HepG2 (cell line): ENCODE measurements around the gene MLLT10. TPM values are rescaled to one million over a fixed set of nuclear protein-coding genes. Genes with fewer than 3 reads are reported as not detected.
A peak's percentile ranks its signal among the peaks of the same experiment; 100 is the strongest.

Experiments
- ASH2L ChIP-seq: fragments of 300-600, 200-600 bp; sonication (generic); IDR thresholded peaks from 2 replicates; pipeline ENCODE4 v1.7.0; 2017; ENCODE audit warnings: low read depth, mild to moderate bottlenecking, moderate library complexity, mixed read lengths, low read length; ENCODE audit not compliant: insufficient read length
- CEBPG ChIP-seq: IDR thresholded peaks from 2 replicates; pipeline ENCODE4 v1.6.1; 2016
- CHCHD3 ChIP-seq: sonication (generic); formaldehyde crosslinking; IDR thresholded peaks from 2 replicates; pipeline ENCODE4 v1.8.0; 2022; ENCODE audit warnings: mild to moderate bottlenecking, missing genetic modification reagents, moderate library complexity
- CHD2 ChIP-seq: IDR thresholded peaks from 2 replicates; pipeline ENCODE4 v1.6.1; 2011; ENCODE audit warnings: low read depth, low read length, improper control_type of control experiment
- CREB1 ChIP-seq, 2 experiments: fragments of 450-650 bp in 1 of 2; IDR thresholded peaks; 2 replicates each; pipeline ENCODE4 v1.6.1; 2016 to 2017; ENCODE audit warnings: control low read depth in 1 of 2, mild to moderate bottlenecking in 1 of 2, missing compliant biosample characterization in 1 of 2, missing genetic modification characterization in 1 of 2
- ELF3 ChIP-seq: IDR thresholded peaks from 2 replicates; pipeline ENCODE4 v1.6.1; 2016; ENCODE audit warnings: missing genetic modification reagents, missing compliant biosample characterization
- FOSL2 ChIP-seq: sonication (generic); formaldehyde crosslinking; IDR thresholded peaks from 2 replicates; pipeline ENCODE4 v1.4.0; 2020; ENCODE audit warnings: missing genetic modification reagents
- HDAC1 ChIP-seq: sonication (generic); formaldehyde crosslinking; IDR thresholded peaks from 2 replicates; pipeline ENCODE4 v1.5.1; 2020; ENCODE audit warnings: mild to moderate bottlenecking, missing genetic modification reagents
- MXD3 ChIP-seq: IDR thresholded peaks from 2 replicates; pipeline ENCODE4 v1.6.1; 2016; ENCODE audit warnings: mild to moderate bottlenecking, missing biosample characterization, missing genetic modification reagents
- NFIC ChIP-seq: IDR thresholded peaks from 2 replicates; pipeline ENCODE4 v1.6.1; 2012; ENCODE audit warnings: mild to moderate bottlenecking, low read length, inconsistent platforms
- NKX3-1 ChIP-seq: sonication (generic); formaldehyde crosslinking; IDR thresholded peaks from 2 replicates; pipeline ENCODE4 v1.5.0; 2020; ENCODE audit warnings: missing genetic modification reagents
- RARG ChIP-seq: sonication (generic); formaldehyde crosslinking; IDR thresholded peaks from 2 replicates; pipeline ENCODE4 v1.4.0; 2020; ENCODE audit warnings: low read depth, mild to moderate bottlenecking, missing genetic modification reagents
- SETDB1 ChIP-seq: sonication (generic); formaldehyde crosslinking; IDR thresholded peaks from 2 replicates; pipeline ENCODE4 v1.5.1; 2020; ENCODE audit warnings: missing genetic modification reagents, mild to moderate bottlenecking, borderline replicate concordance
- SIN3B ChIP-seq: fragments of 150-350 bp; IDR thresholded peaks from 2 replicates; pipeline ENCODE4 v1.6.1; 2014; ENCODE audit warnings: low read length
- ZBTB8A ChIP-seq: sonication (generic); formaldehyde crosslinking; IDR thresholded peaks from 2 replicates; pipeline ENCODE4 v1.4.0; 2020; ENCODE audit warnings: mild to moderate bottlenecking, low read depth, missing genetic modification reagents, borderline replicate concordance
- ZC3H13 ChIP-seq: sonication (generic); formaldehyde crosslinking; IDR thresholded peaks from 2 replicates; pipeline ENCODE4 v1.8.1; 2023; ENCODE audit warnings: mild to moderate bottlenecking, missing genetic modification reagents, moderate library complexity
- ZEB1 ChIP-seq: IDR thresholded peaks from 2 replicates; pipeline ENCODE4 v1.6.1; 2012; ENCODE audit warnings: mild to moderate bottlenecking, low read depth, inconsistent platforms; ENCODE audit not compliant: insufficient replicate concordance
- ZFAT ChIP-seq: sonication (generic); formaldehyde crosslinking; conservative IDR thresholded peaks from 2 replicates; pipeline ENCODE4 v1.8.1; 2023; ENCODE audit warnings: missing genetic modification reagents, inconsistent platforms
- ZFX ChIP-seq: sonication (generic); formaldehyde crosslinking; IDR thresholded peaks from 2 replicates; pipeline ENCODE4 v1.4.0; 2020; ENCODE audit warnings: mild to moderate bottlenecking, low read depth, missing genetic modification reagents, moderate library complexity
- ZKSCAN8 ChIP-seq: IDR thresholded peaks from 2 replicates; pipeline ENCODE4 v1.6.1; 2016; ENCODE audit warnings: borderline replicate concordance, missing genetic modification reagents, missing compliant biosample characterization
- ZMYM2 ChIP-seq: sonication (generic); formaldehyde crosslinking; IDR thresholded peaks from 2 replicates; pipeline ENCODE4 v1.8.0; 2022; ENCODE audit warnings: mild to moderate bottlenecking, missing genetic modification reagents
- ZNF225 ChIP-seq: sonication (generic); formaldehyde crosslinking; IDR thresholded peaks from 2 replicates; pipeline ENCODE4 v1.4.0; 2020; ENCODE audit warnings: mild to moderate bottlenecking, missing genetic modification reagents
- ZNF496 ChIP-seq: sonication (generic); formaldehyde crosslinking; IDR thresholded peaks from 2 replicates; pipeline ENCODE4 v1.8.1; 2023; ENCODE audit warnings: mild to moderate bottlenecking, moderate library complexity, missing genetic modification reagents; ENCODE audit not compliant: insufficient replicate concordance
- ZNF557 ChIP-seq: sonication (generic); formaldehyde crosslinking; IDR thresholded peaks from 2 replicates; pipeline ENCODE4 v1.4.0; 2020; ENCODE audit warnings: missing genetic modification reagents
- ZNF569 ChIP-seq: sonication (generic); formaldehyde crosslinking; IDR thresholded peaks from 2 replicates; pipeline ENCODE4 v1.5.0; 2020; ENCODE audit warnings: mild to moderate bottlenecking, missing genetic modification reagents, moderate library complexity, borderline replicate concordance
- ZNF660 ChIP-seq: sonication (generic); formaldehyde crosslinking; IDR thresholded peaks from 2 replicates; pipeline ENCODE4 v1.5.1; 2020; ENCODE audit warnings: mild to moderate bottlenecking, low read depth, missing genetic modification reagents, borderline replicate concordance
- ZNF724P ChIP-seq: sonication (generic); formaldehyde crosslinking; IDR thresholded peaks from 2 replicates; pipeline ENCODE4 v1.8.0; 2022; ENCODE audit warnings: missing genetic modification reagents, borderline replicate concordance
- polyA plus RNA-seq, 8 experiments: library from polyadenylated mRNA; depleted of rRNA in 3 of 8; stranded (reverse) in 7 of 8; unstranded in 1 of 8; fragments of >200 nt; fragmentation: Illumina TruSeq in 4 of 8; extraction: Trizol in 4 of 8; gene quantifications; 2 replicates each; pipeline versions ENCODE4 v1.2.1 to v1.2.3, GENCODE V29; 2011 to 2016; ENCODE audit warnings: low read depth in 4 of 8, missing spikeins in 1 of 8, mixed read lengths in 1 of 8; ENCODE audit not compliant: insufficient read depth in 1 of 8
- total RNA-seq, 5 experiments: library from RNA; depleted of rRNA; stranded (reverse); fragments of >200 nt; fragmentation: Illumina TruSeq; extraction: Trizol; gene quantifications; 2 replicates each; pipeline ENCODE4 v1.2.3, GENCODE V29; 2016; ENCODE audit warnings: low read depth in 1 of 5
- TF ChIP-seq, protein P1 (sequence below): sonication (generic); IDR thresholded peaks from 2 replicates; pipeline ENCODE4 v1.6.1; 2016; ENCODE audit warnings: low read depth, borderline replicate concordance

MLLT10 gene
- total and polyA plus RNA-seq, 2 of the 13 experiments (the other 11 are each of a cell fraction or from before 2014, with no cell fraction given) = 51.3 to 84.1 TPM

DNA sequence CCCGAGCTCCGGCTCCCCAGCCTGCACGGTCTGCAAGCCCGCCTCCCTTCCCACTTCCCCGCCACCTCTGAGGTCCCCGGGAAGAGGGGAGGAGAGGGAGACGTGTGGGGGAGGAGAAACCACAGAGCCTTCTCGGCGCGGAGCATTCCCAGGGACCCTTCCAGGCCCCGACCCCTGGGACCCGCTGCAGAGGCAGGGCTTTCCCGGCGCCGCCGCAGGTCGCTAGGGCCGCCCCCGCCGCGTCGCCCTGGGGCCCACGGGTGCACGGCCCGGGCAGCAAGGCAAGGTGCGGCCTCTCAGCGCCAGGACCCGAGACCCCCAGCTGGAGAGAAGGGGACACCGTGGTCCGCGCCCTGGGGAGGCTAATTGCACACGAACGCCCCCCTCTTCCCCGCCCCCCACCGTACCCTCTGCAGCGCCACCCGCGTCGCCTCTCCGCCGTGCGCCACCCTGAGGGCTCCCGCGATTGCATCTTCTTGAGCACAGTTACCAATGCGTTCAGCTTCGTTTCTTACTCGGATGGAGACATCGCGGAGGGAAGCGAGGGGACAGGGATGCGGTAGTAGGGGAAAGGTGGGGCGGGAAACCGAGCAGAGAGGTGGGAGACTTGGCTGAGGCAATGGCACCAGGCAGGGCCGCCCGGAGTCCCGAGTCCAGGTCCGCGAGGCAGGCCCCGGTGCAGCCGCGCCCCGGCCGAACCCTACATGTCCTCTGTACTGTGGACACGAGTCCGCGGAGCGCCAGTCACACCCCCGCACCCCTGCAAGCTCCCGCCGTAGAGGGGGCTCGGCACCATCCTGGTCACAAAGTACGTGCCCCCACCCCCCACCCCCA is 37.5 kb upstream of the MLLT10 start (continued):
- TF ChIP-seq ZNF569 (no peak), ELF3 (CRISPR knock-in tag) (peak; percentile 43), ZNF496 (CRISPR knock-in tag) (no peak), ZFX (CRISPR knock-in tag) (peak; percentile 89), MXD3 (CRISPR knock-in tag) (peak; percentile 49; the same call in 1 of the 2 replicates), RARG (0 out of 2 replicates have a peak, but pooled peaks have one; percentile 70), ZNF557 (0 out of 2 replicates have a peak, but pooled peaks have one; percentile 27), SIN3B (no peak), CHCHD3 (CRISPR knock-in tag) (no peak; the same call in 1 of the 2 replicates), CREB1 (IDR thresholded peaks at IDR 0.05) (no peak), CREB1 (CRISPR knock-in tag; IDR thresholded peaks at IDR 0.05) (no peak), SETDB1 (no peak), ZMYM2 (0 out of 2 replicates have a peak, but pooled peaks have one; percentile 72), ZKSCAN8 (CRISPR knock-in tag) (no peak), HDAC1 (CRISPR knock-in tag) (no peak), CHD2 (no peak; the same call in 1 of the 2 replicates), ZFAT (CRISPR knock-in tag) (no peak), ZNF660 (CRISPR knock-in tag) (0 out of 2 replicates have a peak, but pooled peaks have one; percentile 77), NKX3-1 (CRISPR knock-in tag) (peak; percentile 72; the same call in 1 of the 2 replicates), FOSL2 (CRISPR knock-in tag) (no peak), ZNF724P (CRISPR knock-in tag) (no peak; the same call in 1 of the 2 replicates), ZBTB8A (CRISPR knock-in tag) (peak; percentile 63; the same call in 1 of the 2 replicates), ASH2L (peak; percentile 92), ZNF225 (CRISPR knock-in tag) (peak; percentile 28), CEBPG (CRISPR knock-in tag) (peak; percentile 57), ZEB1 (no peak), ZC3H13 (peak; percentile 69; the same call in 1 of the 2 replicates), NFIC (no peak)
- TF ChIP-seq, protein P1, sequence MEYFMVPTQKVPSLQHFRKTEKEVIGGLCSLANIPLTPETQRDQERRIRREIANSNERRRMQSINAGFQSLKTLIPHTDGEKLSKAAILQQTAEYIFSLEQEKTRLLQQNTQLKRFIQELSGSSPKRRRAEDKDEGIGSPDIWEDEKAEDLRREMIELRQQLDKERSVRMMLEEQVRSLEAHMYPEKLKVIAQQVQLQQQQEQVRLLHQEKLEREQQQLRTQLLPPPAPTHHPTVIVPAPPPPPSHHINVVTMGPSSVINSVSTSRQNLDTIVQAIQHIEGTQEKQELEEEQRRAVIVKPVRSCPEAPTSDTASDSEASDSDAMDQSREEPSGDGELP = no peak
